HepG2 (cell line): ENCODE measurements around the gene CEP131. TPM values are rescaled to one million over a fixed set of nuclear protein-coding genes. Genes with fewer than 3 reads are reported as not detected.

Source experiments
- ATAC-seq: fragments of 200-7000 bp; cut with Tn5 transposase; 3 replicates; pipeline ENCODE4 v1.9.1; 2020; ENCODE audit warnings: mild to moderate bottlenecking, moderate library complexity
- BruUV-seq: library from RNA; stranded (reverse); fragments of 400-500 nt; replicated peaks from 2 replicates; lab custom pipeline; 2021; lab: Mats Ljungman, UMichigan
- CTCF ChIA-PET: fragments of 300-600 bp; formaldehyde crosslinking; extraction: SDS; loops from one replicate; lab custom pipeline; 2021; ENCODE audit warnings: low total read pairs, inconsistent platforms, low intra/inter-chr PET ratio; lab: Yijun Ruan, JAX
- POLR2A ChIA-PET: fragments of 350-600 bp; sonication (Branson Sonifier 250); formaldehyde crosslinking; loops from one replicate; lab custom pipeline; 2020; ENCODE audit warnings: antibody characterized with exemption, inconsistent platforms; lab: Yijun Ruan, JAX
- DNase-seq: peaks from one replicate; pipeline ENCODE4 v3.0.0-alpha.2; 2015; ENCODE audit warnings: low spot score
- FAIRE-seq: peaks from 3 replicates; lab custom pipeline; 2011; peaks lifted over from hg19 to GRCh38; lab: Jason Lieb, UNC
- H2AFZ ChIP-seq: one replicate; pipeline ENCODE4 v1.6.1; 2011; ENCODE audit warnings: low read length, inconsistent platforms
- H3K27ac ChIP-seq: fragments of 300-600 bp; 3 replicates; pipeline ENCODE4 v1.8.0; 2011; ENCODE audit warnings: mixed run types, mild to moderate bottlenecking, mixed read lengths, low read length, inconsistent platforms; ENCODE audit not compliant: insufficient read depth; ENCODE audit errors: extremely low read length
- H3K27me3 ChIP-seq, 2 experiments: fragments of 200-600 bp in 1 of 2; 2 replicates in 1 of 2; 3 replicates in 1 of 2; pipeline versions ENCODE4 v1.6.0 to v1.8.0; 2011; ENCODE audit warnings: low read length in 2 of 2, mild to moderate bottlenecking in 2 of 2, moderate library complexity in 2 of 2, inconsistent platforms in 1 of 2; ENCODE audit not compliant: insufficient read depth in 2 of 2, control insufficient read depth in 1 of 2
- H3K36me3 ChIP-seq, 2 experiments: fragments of 200-600 bp in 1 of 2; replicated peaks in 1 of 2; 2 replicates in 1 of 2; 3 replicates in 1 of 2; pipeline versions ENCODE4 v1.5.1 to v1.8.0; 2011; ENCODE audit warnings: low read length in 2 of 2, inconsistent platforms in 1 of 2; ENCODE audit not compliant: insufficient read depth in 2 of 2, control insufficient read depth in 1 of 2
- H3K4me1 ChIP-seq: 2 replicates; pipeline ENCODE4 v1.5.1; 2012; ENCODE audit warnings: low read length, inconsistent platforms; ENCODE audit not compliant: insufficient read depth
- H3K4me2 ChIP-seq: 2 replicates; pipeline ENCODE4 v1.6.0; 2011; ENCODE audit warnings: low read depth, low read length, inconsistent platforms
- H3K4me3 ChIP-seq, 3 experiments: fragments of 200-600 bp in 1 of 3; sonication (generic), shearing (Covaris generic) in 1 of 3; replicated peaks in 1 of 3; 2 replicates each; pipeline ENCODE4 v1.5.1; 2011 to 2016; ENCODE audit warnings: low read length in 3 of 3, inconsistent platforms in 2 of 3, low read depth in 2 of 3, mild to moderate bottlenecking in 2 of 3, control low read depth in 1 of 3, mixed read lengths in 1 of 3; ENCODE audit not compliant: insufficient read depth in 1 of 3
- H3K79me2 ChIP-seq: one replicate; pipeline ENCODE4 v1.6.1; 2011; ENCODE audit warnings: low read length, inconsistent platforms; ENCODE audit not compliant: insufficient read depth
- H3K9ac ChIP-seq: 2 replicates; pipeline ENCODE4 v1.6.0; 2011; ENCODE audit warnings: mild to moderate bottlenecking, low read depth, low read length, inconsistent platforms; ENCODE audit not compliant: insufficient read depth
- H3K9me3 ChIP-seq: 2 replicates; pipeline ENCODE4 v1.5.1; 2012; ENCODE audit warnings: mild to moderate bottlenecking, low read length
- H4K20me1 ChIP-seq: 2 replicates; pipeline ENCODE4 v1.6.0; 2011; ENCODE audit warnings: inconsistent platforms, mild to moderate bottlenecking, low read length, moderate library complexity; ENCODE audit not compliant: insufficient read depth
- CHD4 ChIP-seq: fragments of 200-600 bp; sonication (generic); IDR thresholded peaks from 2 replicates; pipeline ENCODE4 v1.7.0; 2017; ENCODE audit warnings: mild to moderate bottlenecking, low read length, borderline replicate concordance
- ETV5 ChIP-seq: IDR thresholded peaks from 2 replicates; pipeline ENCODE4 v1.6.1; 2018; ENCODE audit warnings: missing biosample characterization, missing genetic modification reagents, inconsistent platforms, borderline replicate concordance
- GTF2F1 ChIP-seq: fragments of 150-350 bp; IDR thresholded peaks from 2 replicates; pipeline ENCODE4 v1.6.1; 2014; ENCODE audit warnings: low read length
- KDM1A ChIP-seq: IDR thresholded peaks from 2 replicates; pipeline ENCODE4 v1.6.1; 2016; ENCODE audit warnings: missing compliant biosample characterization
- NFE2L1 ChIP-seq: sonication (generic); formaldehyde crosslinking; IDR thresholded peaks from 2 replicates; pipeline ENCODE4 v1.4.0; 2020; ENCODE audit warnings: missing genetic modification reagents, mild to moderate bottlenecking, borderline replicate concordance
- SAFB2 ChIP-seq: sonication (generic); formaldehyde crosslinking; IDR thresholded peaks from 2 replicates; pipeline ENCODE4 v1.5.1; 2020; ENCODE audit warnings: missing genetic modification reagents, low read depth, mild to moderate bottlenecking, borderline replicate concordance
- SIX4 ChIP-seq: sonication (generic); formaldehyde crosslinking; IDR thresholded peaks from 2 replicates; pipeline ENCODE4 v1.4.0; 2020; ENCODE audit warnings: missing genetic modification reagents
- SP140L ChIP-seq: sonication (generic); formaldehyde crosslinking; IDR thresholded peaks from 2 replicates; pipeline ENCODE4 v1.4.0; 2020; ENCODE audit warnings: missing genetic modification reagents, borderline replicate concordance
- TEAD3 ChIP-seq: optimal IDR thresholded peaks from 2 replicates; pipeline ENCODE3; 2016; ENCODE audit warnings: borderline replicate concordance
- ZNF121 ChIP-seq: sonication (generic); formaldehyde crosslinking; IDR thresholded peaks from 2 replicates; pipeline ENCODE4 v1.5.0; 2020; ENCODE audit warnings: mild to moderate bottlenecking, missing genetic modification reagents
- ZNF431 ChIP-seq: sonication (generic); formaldehyde crosslinking; IDR thresholded peaks from 2 replicates; pipeline ENCODE4 v1.9.0; 2022; ENCODE audit warnings: missing genetic modification reagents, low read depth, mild to moderate bottlenecking, borderline replicate concordance
- ZNF557 ChIP-seq: sonication (generic); formaldehyde crosslinking; IDR thresholded peaks from 2 replicates; pipeline ENCODE4 v1.4.0; 2020; ENCODE audit warnings: missing genetic modification reagents
- WGBS: methylation state at CpG from one replicate; pipeline ENCODE4 v1.1.6; 2017; ENCODE audit warnings: low lambda C conversion rate; 5-methylcytosine and 5-hydroxymethylcytosine counted together
- in situ Hi-C: cut with HindIII; loops from 2 replicates; pipeline ENCODE4 v1.10.0; 2017; ENCODE audit warnings: low pct_unique_long_range_greater_than_20kb; ENCODE audit not compliant: extremely low pct_ligation_motif_present
- intact Hi-C: fragments of 100-400 bp; cut with micrococcal nuclease; formaldehyde crosslinking; loops from one replicate; pipeline ENCODE4 v1.10.0; 2022; ENCODE audit not compliant: unreplicated experiment
- polyA plus RNA-seq, 8 experiments: library from polyadenylated mRNA; depleted of rRNA in 3 of 8; stranded (reverse) in 7 of 8; unstranded in 1 of 8; fragments of >200 nt; fragmentation: Illumina TruSeq in 4 of 8; extraction: Trizol in 4 of 8; gene quantifications; 2 replicates each; pipeline versions ENCODE4 v1.2.1 to v1.2.3, GENCODE V29; 2011 to 2016; ENCODE audit warnings: low read depth in 4 of 8, missing spikeins in 1 of 8, mixed read lengths in 1 of 8; ENCODE audit not compliant: insufficient read depth in 1 of 8
- total RNA-seq, 5 experiments: library from RNA; depleted of rRNA; stranded (reverse); fragments of >200 nt; fragmentation: Illumina TruSeq; extraction: Trizol; gene quantifications; 2 replicates each; pipeline ENCODE4 v1.2.3, GENCODE V29; 2016; ENCODE audit warnings: low read depth in 1 of 5
- TF ChIP-seq, protein P1 (sequence below): IDR thresholded peaks from 2 replicates; pipeline ENCODE4 v1.4.0; 2020; ENCODE audit warnings: mild to moderate bottlenecking, missing genetic modification reagents
- TF ChIP-seq, protein P2 (sequence below): sonication (generic); formaldehyde crosslinking; IDR thresholded peaks from 2 replicates; pipeline ENCODE4 v1.9.0; 2021; ENCODE audit warnings: missing genetic modification reagents, mild to moderate bottlenecking, borderline replicate concordance

CEP131 gene
- total and polyA plus RNA-seq, 2 of the 13 experiments (the other 11 are each of a cell fraction or from before 2014, with no cell fraction given) = 5.0 to 16.8 TPM

DNA sequence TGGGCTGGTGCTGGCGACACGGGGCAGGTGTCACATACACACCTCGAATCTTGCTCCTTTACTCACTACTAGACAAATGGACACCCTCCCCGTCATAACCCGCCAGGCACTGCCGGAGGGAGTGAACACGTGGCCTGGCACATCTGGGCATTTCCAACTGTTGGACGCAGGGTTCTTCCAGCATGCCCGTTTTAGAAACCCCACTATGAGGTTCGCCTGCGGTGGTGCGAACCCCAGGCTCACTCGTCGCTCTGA, 6.8 kb upstream of the CEP131 start:
- no peak for DNase-seq
- Histone ChIP-seq H3K79me2 (no peaks in the 10 kb centered on the region), H2AFZ (no peak overlapping the region), H3K9ac (no peak overlapping the region), H3K4me3 (no peak overlapping the region), H3K4me2 (no peak overlapping the region), H3K4me1 (peaks cover 13% of the 10 kb centered on the region), H4K20me1 (no peaks in the 10 kb centered on the region), H3K27ac (no peak overlapping the region), H3K9me3 (no peaks in the 10 kb centered on the region), H3K36me3 (peaks cover 25 to 32% of the 10 kb centered on the region in 2 experiments; a peak in 4 of 5 replicates), H3K27me3 (no peaks in the 10 kb centered on the region)
- no peak for ATAC-seq
- 95% methylated on average over 14 of the region's 14 CpGs for WGBS
- ChIA-PET POLR2A (interaction anchor here (2.9 kb wide), 1 partner anchor 9 kb away, joined by 10 read pairs; the partner anchor contains the start of genes NDUFAF8 and TEPSIN), CTCF (interaction anchor here (1.8 kb wide), 1 partner anchor 87 kb away, joined by 12 read pairs; no protein-coding TSS in a partner anchor)
- intact Hi-C loops (no loop called here), in situ Hi-C loops (loop anchor here (5.0 kb wide), 1 partner anchor 87 kb away; no protein-coding TSS in a partner anchor)
- FAIRE-seq = no peak
- no TSS peak for BruUV-seq
- TF ChIP-seq ZNF557 (no peak), TEAD3 (CRISPR knock-in tag) (no peak), GTF2F1 (no peak), SP140L (no peak), NFE2L1 (CRISPR knock-in tag) (no peak), ZNF121 (no peak), SIX4 (CRISPR knock-in tag) (no peak), CHD4 (no peak), ETV5 (CRISPR knock-in tag) (no peak), ZNF431 (CRISPR knock-in tag) (no peak), SAFB2 (CRISPR knock-in tag) (no peak), KDM1A (no peak)
- TF ChIP-seq, protein P1, sequence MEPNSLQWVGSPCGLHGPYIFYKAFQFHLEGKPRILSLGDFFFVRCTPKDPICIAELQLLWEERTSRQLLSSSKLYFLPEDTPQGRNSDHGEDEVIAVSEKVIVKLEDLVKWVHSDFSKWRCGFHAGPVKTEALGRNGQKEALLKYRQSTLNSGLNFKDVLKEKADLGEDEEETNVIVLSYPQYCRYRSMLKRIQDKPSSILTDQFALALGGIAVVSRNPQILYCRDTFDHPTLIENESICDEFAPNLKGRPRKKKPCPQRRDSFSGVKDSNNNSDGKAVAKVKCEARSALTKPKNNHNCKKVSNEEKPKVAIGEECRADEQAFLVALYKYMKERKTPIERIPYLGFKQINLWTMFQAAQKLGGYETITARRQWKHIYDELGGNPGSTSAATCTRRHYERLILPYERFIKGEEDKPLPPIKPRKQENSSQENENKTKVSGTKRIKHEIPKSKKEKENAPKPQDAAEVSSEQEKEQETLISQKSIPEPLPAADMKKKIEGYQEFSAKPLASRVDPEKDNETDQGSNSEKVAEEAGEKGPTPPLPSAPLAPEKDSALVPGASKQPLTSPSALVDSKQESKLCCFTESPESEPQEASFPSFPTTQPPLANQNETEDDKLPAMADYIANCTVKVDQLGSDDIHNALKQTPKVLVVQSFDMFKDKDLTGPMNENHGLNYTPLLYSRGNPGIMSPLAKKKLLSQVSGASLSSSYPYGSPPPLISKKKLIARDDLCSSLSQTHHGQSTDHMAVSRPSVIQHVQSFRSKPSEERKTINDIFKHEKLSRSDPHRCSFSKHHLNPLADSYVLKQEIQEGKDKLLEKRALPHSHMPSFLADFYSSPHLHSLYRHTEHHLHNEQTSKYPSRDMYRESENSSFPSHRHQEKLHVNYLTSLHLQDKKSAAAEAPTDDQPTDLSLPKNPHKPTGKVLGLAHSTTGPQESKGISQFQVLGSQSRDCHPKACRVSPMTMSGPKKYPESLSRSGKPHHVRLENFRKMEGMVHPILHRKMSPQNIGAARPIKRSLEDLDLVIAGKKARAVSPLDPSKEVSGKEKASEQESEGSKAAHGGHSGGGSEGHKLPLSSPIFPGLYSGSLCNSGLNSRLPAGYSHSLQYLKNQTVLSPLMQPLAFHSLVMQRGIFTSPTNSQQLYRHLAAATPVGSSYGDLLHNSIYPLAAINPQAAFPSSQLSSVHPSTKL = no peak
- TF ChIP-seq, protein P2, sequence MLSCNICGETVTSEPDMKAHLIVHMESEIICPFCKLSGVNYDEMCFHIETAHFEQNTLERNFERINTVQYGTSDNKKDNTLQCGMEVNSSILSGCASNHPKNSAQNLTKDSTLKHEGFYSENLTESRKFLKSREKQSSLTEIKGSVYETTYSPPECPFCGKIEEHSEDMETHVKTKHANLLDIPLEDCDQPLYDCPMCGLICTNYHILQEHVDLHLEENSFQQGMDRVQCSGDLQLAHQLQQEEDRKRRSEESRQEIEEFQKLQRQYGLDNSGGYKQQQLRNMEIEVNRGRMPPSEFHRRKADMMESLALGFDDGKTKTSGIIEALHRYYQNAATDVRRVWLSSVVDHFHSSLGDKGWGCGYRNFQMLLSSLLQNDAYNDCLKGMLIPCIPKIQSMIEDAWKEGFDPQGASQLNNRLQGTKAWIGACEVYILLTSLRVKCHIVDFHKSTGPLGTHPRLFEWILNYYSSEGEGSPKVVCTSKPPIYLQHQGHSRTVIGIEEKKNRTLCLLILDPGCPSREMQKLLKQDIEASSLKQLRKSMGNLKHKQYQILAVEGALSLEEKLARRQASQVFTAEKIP = no peak
